ENCODE data around the gene NECTIN2. TPM values are rescaled to one million over a fixed set of nuclear protein-coding genes. Genes with fewer than 3 reads are reported as not detected.
A peak's percentile ranks its signal among the peaks of the same experiment; 100 is the strongest.

Gene NECTIN2
- total and polyA plus RNA-seq, 9 donors = 38.4 to 61.8 (median 53.4) TPM

DNA sequence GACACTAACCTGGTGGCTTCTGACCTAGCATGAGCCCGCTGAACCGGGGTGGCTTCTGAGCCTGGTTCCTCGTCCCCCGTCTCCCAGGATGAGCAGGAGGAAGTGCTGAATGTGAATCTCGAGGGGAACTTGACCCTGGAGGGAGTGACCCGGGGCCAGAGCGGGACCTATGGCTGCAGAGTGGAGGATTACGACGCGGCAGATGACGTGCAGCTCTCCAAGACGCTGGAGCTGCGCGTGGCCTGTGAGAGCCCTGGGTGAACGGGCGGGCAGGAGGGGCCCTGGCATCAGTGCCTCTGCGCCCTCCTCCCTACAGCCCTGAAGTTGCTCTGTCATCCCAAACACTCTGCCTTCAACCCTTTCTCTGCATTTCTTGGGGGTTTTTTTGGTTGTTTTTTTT, 31.6 kb upstream of the NECTIN2 start:
- Histone ChIP-seq H3K27ac (ENCODE audit: low read length) (no peak overlapping the region), H3K36me3 (ENCODE audit: control insufficient read depth, insufficient read depth, low read length) (peaks cover 63% of the 10 kb centered on the region)

GRCh38 chr19:44816301-44816700, 29.8 kb upstream of the NECTIN2 start:
- H3K4me1 ChIP-seq (ENCODE audit: control insufficient read depth, insufficient read depth, low read length) = peaks cover 55% of the 10 kb centered on the region
- H3K27ac ChIP-seq (ENCODE audit: low read length) = peak overlapping the region; percentile 65
- H3K4me3 ChIP-seq (ENCODE audit: low read length) = no peak overlapping the region
- no peaks in the 10 kb centered on the region for H3K9me3 ChIP-seq (replicated peaks; ENCODE audit: control insufficient read depth, low read depth, low read length)
- H3K27me3 ChIP-seq (ENCODE audit: control insufficient read depth, insufficient read depth, low read length) = no peaks in the 10 kb centered on the region
- DNase-seq = peak; percentile 86
- no CpG with 5 or more reads among the region's 2 CpGs for WGBS (ENCODE audit: insufficient coverage)
- peaks cover 62% of the 10 kb centered on the region for H3K36me3 ChIP-seq (ENCODE audit: control insufficient read depth, insufficient read depth, low read length)

More for the DNA sequence above, 31.6 kb upstream of the NECTIN2 start:
- Histone ChIP-seq H3K4me3 (ENCODE audit: low read length) (no peak overlapping the region), H3K4me1 (ENCODE audit: control insufficient read depth, insufficient read depth, low read length) (peaks cover 64% of the 10 kb centered on the region), H3K27me3 (ENCODE audit: control insufficient read depth, insufficient read depth, low read length) (no peaks in the 10 kb centered on the region), H3K9me3 (replicated peaks; ENCODE audit: control insufficient read depth, low read depth, low read length) (no peaks in the 10 kb centered on the region)
- no peak for DNase-seq
- 88% methylated on average over 4 of the region's 17 CpGs for WGBS (ENCODE audit: insufficient coverage)

DNA sequence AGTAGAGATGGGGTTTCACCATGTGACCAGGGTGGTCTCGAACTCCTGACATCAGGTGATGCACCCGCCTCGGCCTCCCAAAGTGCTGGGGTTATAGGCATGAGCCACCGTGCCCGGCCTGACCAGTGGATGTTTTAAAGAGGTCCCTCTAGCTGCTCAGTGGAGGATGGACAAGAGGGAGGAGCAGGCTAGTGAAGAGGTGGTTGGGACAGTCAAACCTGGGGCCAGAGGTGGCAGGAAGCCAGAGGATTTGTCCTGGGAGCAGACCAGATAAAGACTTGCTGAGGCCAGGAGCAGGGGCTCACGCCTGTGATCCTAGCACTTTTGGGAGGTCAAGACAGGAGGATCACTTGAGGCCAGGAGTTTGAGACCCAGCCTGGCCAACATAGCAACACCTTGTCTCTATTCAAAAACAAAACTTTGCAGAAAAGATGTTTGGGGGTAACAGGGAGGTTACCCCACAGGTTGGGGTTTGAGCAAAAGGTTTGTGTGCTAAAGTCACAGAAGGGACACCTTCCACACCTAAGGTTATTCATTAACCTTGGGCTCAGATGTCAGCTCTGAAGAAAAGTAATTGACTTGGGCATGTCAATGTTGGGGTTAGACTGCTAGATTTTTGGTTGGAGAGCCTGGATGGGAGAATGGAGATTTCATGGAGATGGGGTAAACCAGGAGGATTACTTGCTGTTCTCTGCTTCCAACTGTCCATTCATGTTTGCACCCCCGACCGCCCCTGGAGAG, 28.2 kb upstream of the NECTIN2 start:
- Histone ChIP-seq H3K27me3 (ENCODE audit: control insufficient read depth, insufficient read depth, low read length) (no peaks in the 10 kb centered on the region), H3K9me3 (replicated peaks; ENCODE audit: control insufficient read depth, low read depth, low read length) (no peaks in the 10 kb centered on the region), H3K27ac (ENCODE audit: low read length) (no peak overlapping the region), H3K36me3 (ENCODE audit: control insufficient read depth, insufficient read depth, low read length) (peaks cover 53% of the 10 kb centered on the region), H3K4me1 (ENCODE audit: control insufficient read depth, insufficient read depth, low read length) (peaks cover 68% of the 10 kb centered on the region), H3K4me3 (ENCODE audit: low read length) (no peak overlapping the region)
- 91% methylated on average over 7 of the region's 8 CpGs for WGBS (ENCODE audit: insufficient coverage)
- no peak for DNase-seq

GRCh38 chr19:44818466-44819031, 27.5 kb upstream of the NECTIN2 start:
- Histone ChIP-seq H3K9me3 (replicated peaks; ENCODE audit: control insufficient read depth, low read depth, low read length) (no peaks in the 10 kb centered on the region), H3K27ac (ENCODE audit: low read length) (no peak overlapping the region), H3K4me3 (ENCODE audit: low read length) (no peak overlapping the region), H3K27me3 (ENCODE audit: control insufficient read depth, insufficient read depth, low read length) (no peaks in the 10 kb centered on the region), H3K36me3 (ENCODE audit: control insufficient read depth, insufficient read depth, low read length) (peaks cover 46% of the 10 kb centered on the region), H3K4me1 (ENCODE audit: control insufficient read depth, insufficient read depth, low read length) (peaks cover 74% of the 10 kb centered on the region)
- WGBS (ENCODE audit: insufficient coverage) = 72% methylated on average over 3 of the region's 20 CpGs
- DNase-seq = no peak

DNA sequence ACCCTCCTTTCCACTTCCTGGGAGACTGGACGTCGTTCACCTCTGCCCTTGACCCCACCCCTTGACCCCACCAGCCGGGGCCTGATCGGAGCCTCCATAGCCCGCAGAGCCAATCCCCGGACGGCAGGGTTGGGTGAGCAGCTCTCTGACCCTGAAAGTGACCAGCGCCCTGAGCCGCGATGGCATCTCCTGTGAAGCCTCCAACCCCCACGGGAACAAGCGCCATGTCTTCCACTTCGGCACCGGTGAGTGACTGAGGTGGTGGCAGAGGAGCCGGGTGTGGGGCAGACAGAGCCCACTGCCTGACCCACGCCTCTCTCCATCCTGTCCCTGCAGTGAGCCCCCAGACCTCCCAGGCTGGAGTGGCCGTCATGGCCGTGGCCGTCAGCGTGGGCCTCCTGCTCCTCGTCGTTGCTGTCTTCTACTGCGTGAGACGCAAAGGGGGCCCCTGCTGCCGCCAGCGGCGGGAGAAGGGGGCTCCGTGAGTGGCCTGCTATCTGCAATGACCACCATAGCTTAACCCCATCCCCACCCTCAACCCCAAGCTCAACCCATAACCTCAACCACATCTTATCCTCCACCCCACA, 26.8 kb upstream of the NECTIN2 start:
- peaks cover 73% of the 10 kb centered on the region for H3K4me1 ChIP-seq (ENCODE audit: control insufficient read depth, insufficient read depth, low read length)
- no peak for DNase-seq
- 87% methylated on average over 27 of the region's 28 CpGs for WGBS (ENCODE audit: insufficient coverage)
- H3K36me3 ChIP-seq (ENCODE audit: control insufficient read depth, insufficient read depth, low read length) = peaks cover 39% of the 10 kb centered on the region
- no peaks in the 10 kb centered on the region for H3K9me3 ChIP-seq (replicated peaks; ENCODE audit: control insufficient read depth, low read depth, low read length)
- H3K27me3 ChIP-seq (ENCODE audit: control insufficient read depth, insufficient read depth, low read length) = no peaks in the 10 kb centered on the region
- no peak overlapping the region for H3K27ac ChIP-seq (ENCODE audit: low read length)
- H3K4me3 ChIP-seq (ENCODE audit: low read length) = no peak overlapping the region

DNA sequence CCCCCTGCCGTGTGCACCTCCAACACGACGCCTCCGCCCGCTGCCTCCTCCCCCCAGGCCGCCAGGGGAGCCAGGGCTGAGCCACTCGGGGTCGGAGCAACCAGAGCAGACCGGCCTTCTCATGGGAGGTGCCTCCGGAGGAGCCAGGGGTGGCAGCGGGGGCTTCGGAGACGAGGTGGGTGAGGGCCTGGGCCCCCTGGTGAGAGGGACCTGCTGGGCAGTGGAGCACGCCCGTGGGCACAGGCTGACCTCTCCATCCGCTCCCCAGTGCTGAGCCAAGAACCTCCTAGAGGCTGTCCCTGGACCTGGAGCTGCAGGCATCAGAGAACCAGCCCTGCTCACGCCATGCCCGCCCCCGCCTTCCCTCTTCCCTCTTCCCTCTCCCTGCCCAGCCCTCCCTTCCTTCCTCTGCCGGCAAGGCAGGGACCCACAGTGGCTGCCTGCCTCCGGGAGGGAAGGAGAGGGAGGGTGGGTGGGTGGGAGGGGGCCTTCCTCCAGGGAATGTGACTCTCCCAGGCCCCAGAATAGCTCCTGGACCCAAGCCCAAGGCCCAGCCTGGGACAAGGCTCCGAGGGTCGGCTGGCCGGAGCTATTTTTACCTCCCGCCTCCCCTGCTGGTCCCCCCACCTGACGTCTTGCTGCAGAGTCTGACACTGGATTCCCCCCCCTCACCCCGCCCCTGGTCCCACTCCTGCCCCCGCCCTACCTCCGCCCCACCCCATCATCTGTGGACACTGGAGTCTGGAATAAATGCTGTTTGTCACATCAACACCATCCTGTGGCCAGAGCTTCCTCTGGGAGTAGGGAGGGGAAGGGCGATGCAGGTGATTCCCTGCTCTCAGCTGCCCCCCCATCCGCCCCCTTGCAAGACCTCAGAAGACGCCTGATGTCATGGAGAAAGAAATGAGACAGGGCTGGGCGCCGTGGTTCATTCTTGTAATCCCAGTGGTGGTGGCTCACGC, 25.2 kb upstream of the NECTIN2 start:
- peak; percentile 85 for DNase-seq
- Histone ChIP-seq H3K4me3 (ENCODE audit: low read length) (peak overlapping the region; percentile 17), H3K27ac (ENCODE audit: low read length) (peak overlapping the region; percentile 87), H3K36me3 (ENCODE audit: control insufficient read depth, insufficient read depth, low read length) (peaks cover 24% of the 10 kb centered on the region), H3K4me1 (ENCODE audit: control insufficient read depth, insufficient read depth, low read length) (peaks cover 58% of the 10 kb centered on the region), H3K27me3 (ENCODE audit: control insufficient read depth, insufficient read depth, low read length) (no peaks in the 10 kb centered on the region), H3K9me3 (replicated peaks; ENCODE audit: control insufficient read depth, low read depth, low read length) (no peaks in the 10 kb centered on the region)
- WGBS (ENCODE audit: insufficient coverage) = 65% methylated on average over 13 of the region's 35 CpGs

- Histone ChIP-seq H3K36me3 (ENCODE audit: control insufficient read depth, insufficient read depth, low read length) (peaks cover 22% of the 10 kb centered on the region), H3K4me1 (ENCODE audit: control insufficient read depth, insufficient read depth, low read length) (peaks cover 48% of the 10 kb centered on the region), H3K4me3 (ENCODE audit: low read length) (no peak overlapping the region), H3K27me3 (ENCODE audit: control insufficient read depth, insufficient read depth, low read length) (no peaks in the 10 kb centered on the region), H3K9me3 (replicated peaks; ENCODE audit: control insufficient read depth, low read depth, low read length) (no peaks in the 10 kb centered on the region), H3K27ac (ENCODE audit: low read length) (peak overlapping the region; percentile 80)
- no peak for DNase-seq
- WGBS (ENCODE audit: insufficient coverage) = 67% methylated on average over 11 of the region's 11 CpGs
Measured at GRCh38 chr19:44822177-44822576, 23.9 kb upstream of the NECTIN2 start.

DNA sequence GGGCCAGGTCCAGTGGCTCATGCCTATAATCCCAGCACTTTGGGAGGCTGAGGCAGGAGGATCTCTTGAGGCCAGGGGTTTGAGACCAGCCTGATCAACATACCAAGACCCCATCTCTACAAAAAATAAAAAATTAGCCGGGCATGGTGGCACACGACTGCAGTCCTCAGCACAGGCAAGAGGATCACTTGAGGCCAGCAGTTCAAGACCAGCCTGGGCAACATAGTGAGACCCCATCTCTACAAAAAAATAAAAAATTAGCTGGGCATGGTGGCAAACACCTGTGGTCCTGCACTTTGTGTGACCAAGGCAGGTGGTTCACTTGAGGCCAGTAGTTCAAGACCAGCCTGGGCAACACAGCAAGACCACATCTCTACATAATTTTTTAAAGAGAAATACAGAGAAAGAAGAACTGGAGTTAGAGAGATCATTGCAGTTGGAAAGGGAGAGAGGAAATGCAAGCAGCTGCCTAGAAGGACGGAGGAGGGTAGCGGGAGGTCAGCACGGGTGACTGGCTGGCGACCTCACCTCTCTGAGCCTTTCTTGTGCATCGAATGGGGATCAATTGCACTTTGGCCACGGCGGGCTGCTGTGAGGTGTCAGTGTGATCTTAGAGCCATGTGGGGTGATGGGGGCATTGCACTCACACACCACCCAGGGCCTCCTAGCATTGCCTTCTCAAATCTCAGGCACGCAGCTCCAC, 23.3 kb upstream of the NECTIN2 start:
- peaks cover 42% of the 10 kb centered on the region for H3K4me1 ChIP-seq (ENCODE audit: control insufficient read depth, insufficient read depth, low read length)
- peaks cover 18% of the 10 kb centered on the region for H3K36me3 ChIP-seq (ENCODE audit: control insufficient read depth, insufficient read depth, low read length)
- no peaks in the 10 kb centered on the region for H3K9me3 ChIP-seq (replicated peaks; ENCODE audit: control insufficient read depth, low read depth, low read length)
- peak overlapping the region; percentile 80 for H3K27ac ChIP-seq (ENCODE audit: low read length)
- H3K27me3 ChIP-seq (ENCODE audit: control insufficient read depth, insufficient read depth, low read length) = no peaks in the 10 kb centered on the region
- no peak for DNase-seq
- 73% methylated on average over 3 of the region's 10 CpGs for WGBS (ENCODE audit: insufficient coverage)
- H3K4me3 ChIP-seq (ENCODE audit: low read length) = no peak overlapping the region

GRCh38 chr19:44823373-44823698, 22.8 kb upstream of the NECTIN2 start:
- no peak overlapping the region for H3K4me3 ChIP-seq (ENCODE audit: low read length)

More at GRCh38 chr19:44823373-44823698, 22.8 kb upstream of the NECTIN2 start:
- Histone ChIP-seq H3K4me1 (ENCODE audit: control insufficient read depth, insufficient read depth, low read length) (peaks cover 40% of the 10 kb centered on the region), H3K36me3 (ENCODE audit: control insufficient read depth, insufficient read depth, low read length) (peaks cover 15% of the 10 kb centered on the region), H3K27ac (ENCODE audit: low read length) (peak overlapping the region; percentile 47), H3K27me3 (ENCODE audit: control insufficient read depth, insufficient read depth, low read length) (no peaks in the 10 kb centered on the region), H3K9me3 (replicated peaks; ENCODE audit: control insufficient read depth, low read depth, low read length) (no peaks in the 10 kb centered on the region)
- DNase-seq = no peak
- WGBS (ENCODE audit: insufficient coverage) = 50% methylated on average over 1 of the region's 4 CpGs

All from muscle of leg (tissue), 11 donors.